CD4-positive, alpha-beta T cell treated with Interleukin-2 at 100 ng/mL for 4 hours (primary cell): ENCODE results near the gene PPP1R37.

Experiments
- DNase-seq: peaks from one replicate; pipeline ENCODE4 v3.0.0-alpha.2; 2020; ENCODE audit warnings: low spot score

Gene PPP1R37

DNA sequence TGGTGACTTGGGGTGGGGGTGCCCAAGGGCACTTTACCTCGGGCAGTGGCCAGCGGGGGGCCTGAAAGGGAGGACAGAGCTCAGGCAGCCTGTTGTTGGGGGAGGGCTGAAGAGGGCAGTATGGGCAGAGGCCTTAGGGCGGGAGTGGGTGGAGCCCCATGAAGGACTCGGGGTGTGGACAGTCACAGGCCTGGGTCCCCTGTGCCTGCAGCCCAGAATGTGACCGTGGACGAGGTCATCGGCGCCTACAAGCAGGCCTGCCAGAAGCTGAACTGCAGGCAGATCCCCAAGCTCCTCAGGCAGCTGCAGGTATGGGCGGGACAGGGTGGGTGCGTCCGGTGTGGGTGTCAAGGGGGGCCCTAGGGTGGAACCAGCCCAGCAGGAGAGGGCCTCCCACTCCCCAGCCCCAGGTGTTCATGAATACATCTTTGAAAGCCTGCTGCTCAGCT, 45.3 kb downstream of the PPP1R37 start:
- DNase-seq = no peak

GRCh38 chr19:45139286-45140143, 46.5 kb downstream of the PPP1R37 start:
- no peak for DNase-seq

DNA sequence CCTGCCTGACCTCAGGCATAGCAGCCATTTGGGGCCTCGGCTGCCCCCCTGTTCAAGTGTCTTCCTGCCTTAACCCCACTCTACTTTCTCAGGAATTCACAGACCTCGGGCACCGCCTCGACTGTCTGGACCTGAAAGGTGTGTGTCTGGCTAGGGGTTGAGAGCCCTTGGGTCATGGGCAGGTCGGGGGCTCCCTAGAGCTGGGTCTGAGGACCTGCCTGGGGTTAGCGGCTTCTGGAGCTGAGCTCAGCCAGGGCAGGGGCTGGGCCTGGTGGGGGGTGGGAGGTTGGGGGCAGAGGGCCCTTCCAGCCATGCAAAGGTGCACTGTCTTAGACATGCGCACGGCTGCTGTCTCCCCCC, 47.1 kb downstream of the PPP1R37 start:
- no peak for DNase-seq

DNA sequence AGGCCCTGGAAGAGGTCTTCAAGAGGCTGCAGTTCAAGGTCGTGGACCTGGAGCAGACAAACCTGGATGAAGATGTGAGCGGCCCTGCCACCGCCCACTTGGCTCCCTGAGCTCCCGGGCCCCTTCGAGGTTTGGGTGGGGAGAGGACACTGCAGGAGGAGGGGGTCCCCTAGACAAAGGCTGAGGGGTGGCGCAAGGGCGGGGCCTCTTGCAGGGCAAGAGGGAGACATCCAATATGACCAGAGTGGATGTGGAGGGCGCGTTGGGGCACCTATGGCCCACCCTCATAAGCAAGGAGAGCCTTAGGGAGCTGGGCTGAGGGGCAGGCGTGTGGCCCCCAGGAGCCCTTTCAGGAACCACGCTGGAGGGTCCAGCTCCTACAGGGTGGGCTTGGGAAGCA, 47.6 kb downstream of the PPP1R37 start:
- no peak for DNase-seq

- DNase-seq = no peak
Observed at GRCh38 chr19:45141203-45141900, 48.4 kb downstream of the PPP1R37 start.

- no peak for DNase-seq
Observed at GRCh38 chr19:45142016-45142725, 49.2 kb downstream of the PPP1R37 start.

DNA sequence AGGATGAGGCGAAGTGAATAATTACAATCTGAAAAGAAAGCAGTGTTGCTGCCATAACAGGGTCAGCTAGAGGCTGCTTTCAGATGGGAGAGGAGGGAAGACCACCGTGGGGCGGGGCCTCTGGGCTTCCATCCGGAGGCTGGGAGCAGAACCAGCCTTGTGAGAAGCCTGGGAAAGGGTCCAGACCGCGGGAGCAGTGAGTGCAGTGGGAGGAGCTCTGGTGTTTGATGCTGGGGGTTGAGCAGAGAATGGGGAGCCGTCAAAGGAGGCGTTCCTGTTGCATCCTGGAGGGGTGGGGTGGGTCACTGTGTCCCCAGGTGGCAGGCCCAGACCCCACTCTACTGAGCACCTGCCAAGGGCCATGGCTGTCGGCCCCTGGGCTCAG, 49.7 kb downstream of the PPP1R37 start:
- no peak for DNase-seq

DNA sequence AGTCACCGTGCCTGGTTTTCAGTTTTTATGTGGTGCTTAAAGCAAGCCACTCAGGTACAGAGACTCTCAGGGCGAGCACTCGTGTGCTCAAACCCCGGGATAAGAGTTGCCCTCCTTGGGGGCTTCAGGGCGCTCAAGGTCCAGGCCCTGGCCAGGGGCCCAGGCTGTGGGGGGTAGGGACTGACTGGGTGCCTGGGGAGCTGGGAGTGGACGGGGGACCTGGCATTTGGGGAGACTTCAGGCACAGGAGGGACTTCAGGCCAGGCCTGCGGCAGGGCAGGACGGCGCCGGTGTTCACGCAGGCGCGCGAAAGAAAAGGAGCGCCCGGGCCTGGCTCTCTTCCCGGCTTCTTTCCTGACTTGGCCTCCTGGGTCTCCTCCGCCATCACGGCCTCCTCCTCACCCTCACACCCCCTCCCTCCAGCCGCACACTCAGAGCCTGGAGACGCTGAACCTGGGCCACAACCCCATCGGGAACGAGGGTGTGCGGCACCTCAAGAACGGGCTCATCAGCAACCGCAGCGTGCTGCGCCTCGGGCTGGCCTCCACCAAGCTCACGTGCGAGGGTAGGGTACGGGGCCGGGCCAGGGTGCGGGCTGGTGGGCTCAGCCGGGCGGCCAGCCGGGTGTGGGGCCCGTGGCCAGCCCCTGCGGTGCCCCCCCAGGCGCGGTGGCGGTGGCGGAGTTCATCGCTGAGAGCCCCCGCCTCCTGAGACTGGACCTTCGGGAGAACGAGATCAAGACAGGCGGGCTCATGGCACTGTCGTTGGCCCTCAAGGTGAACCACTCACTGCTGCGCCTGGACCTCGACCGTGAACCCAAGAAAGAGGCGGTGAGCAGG, 51.7 kb downstream of the PPP1R37 start:
- DNase-seq = no peak

- no peak for DNase-seq
Observed at GRCh38 chr19:45145270-45146189, 52.6 kb downstream of the PPP1R37 start.

GRCh38 chr19:45146251-45146650, 53.3 kb downstream of the PPP1R37 start:
- DNase-seq = no peak

DNA sequence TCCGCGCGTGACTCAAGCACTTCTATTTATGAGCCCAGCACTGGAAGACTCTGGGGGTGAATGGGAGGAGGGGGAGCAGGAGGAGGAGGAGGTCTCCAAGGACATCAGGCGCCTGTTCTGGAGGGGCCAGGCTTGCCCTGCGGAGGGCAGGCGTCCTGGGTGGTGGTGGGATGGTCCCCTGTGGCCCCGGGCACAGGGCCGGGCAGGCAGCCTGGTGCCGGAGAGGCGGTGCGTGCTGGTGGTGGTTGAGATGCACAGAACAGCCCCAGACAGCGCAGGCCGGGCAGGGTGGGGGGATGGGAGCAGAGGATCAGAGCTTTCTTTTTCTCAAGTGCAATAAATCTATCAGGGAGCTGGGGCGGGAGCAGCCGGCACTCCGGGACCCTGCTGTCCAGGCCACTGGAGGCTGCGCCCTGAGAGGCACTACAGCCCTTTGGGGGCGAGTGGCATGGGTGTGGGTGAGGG, 53.8 kb downstream of the PPP1R37 start:
- DNase-seq = no peak

- no peak for DNase-seq
Observed at GRCh38 chr19:45147835-45148676, 55.1 kb downstream of the PPP1R37 start.

GRCh38 chr19:45149129-45149528, 56.1 kb downstream of the PPP1R37 start:
- no peak for DNase-seq

- no peak for DNase-seq
Observed at GRCh38 chr19:45150180-45150579, 57.2 kb downstream of the PPP1R37 start.

DNA sequence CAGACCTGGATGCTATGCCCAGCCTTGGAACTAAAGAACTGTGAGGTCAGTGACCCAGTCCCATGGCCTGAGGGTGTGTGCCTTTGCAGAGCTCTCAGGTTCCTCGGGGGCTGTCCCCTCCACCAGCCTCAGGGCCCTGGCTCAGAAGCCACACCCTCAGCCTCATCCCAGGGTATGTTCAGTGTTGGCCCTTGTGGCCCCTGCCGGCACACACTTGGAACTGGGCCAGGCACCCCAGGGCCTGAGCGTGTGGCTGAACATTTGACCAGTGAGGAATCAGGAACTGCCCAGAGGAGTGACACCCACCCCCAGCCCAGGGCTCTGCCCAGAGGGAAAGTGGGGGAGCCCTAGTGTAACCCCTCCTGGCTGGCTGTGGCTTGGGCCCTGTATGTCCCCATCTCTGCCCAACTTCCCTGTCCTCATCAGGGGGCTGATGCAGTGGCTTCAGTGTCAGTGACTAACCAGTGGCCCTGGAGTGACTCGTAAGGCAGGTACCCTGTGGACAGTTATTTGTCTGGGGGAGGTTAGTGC, 57.8 kb downstream of the PPP1R37 start:
- DNase-seq = no peak

DNA sequence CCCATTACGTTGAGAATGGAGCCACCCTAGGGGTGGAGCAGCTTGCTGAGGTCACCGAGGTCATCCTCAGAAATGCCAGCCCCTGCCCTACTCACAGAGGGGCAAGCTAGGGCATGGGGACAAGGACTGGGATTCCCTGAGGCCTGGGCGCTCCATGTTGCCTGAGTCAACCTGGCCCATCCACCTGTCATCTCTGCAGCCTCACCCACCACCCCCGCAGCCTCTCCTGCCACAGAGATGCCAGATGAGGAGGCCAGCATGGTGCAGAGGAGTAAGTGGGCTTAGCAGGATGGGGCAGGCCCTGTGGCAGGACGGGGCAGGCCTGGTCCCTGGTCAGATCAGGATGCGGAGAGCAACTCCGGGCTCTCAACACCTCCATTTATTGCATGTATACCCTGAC, 58.3 kb downstream of the PPP1R37 start:
- no peak for DNase-seq

- DNase-seq = no peak
Observed at GRCh38 chr19:45151821-45152503, 59.0 kb downstream of the PPP1R37 start.

DNA sequence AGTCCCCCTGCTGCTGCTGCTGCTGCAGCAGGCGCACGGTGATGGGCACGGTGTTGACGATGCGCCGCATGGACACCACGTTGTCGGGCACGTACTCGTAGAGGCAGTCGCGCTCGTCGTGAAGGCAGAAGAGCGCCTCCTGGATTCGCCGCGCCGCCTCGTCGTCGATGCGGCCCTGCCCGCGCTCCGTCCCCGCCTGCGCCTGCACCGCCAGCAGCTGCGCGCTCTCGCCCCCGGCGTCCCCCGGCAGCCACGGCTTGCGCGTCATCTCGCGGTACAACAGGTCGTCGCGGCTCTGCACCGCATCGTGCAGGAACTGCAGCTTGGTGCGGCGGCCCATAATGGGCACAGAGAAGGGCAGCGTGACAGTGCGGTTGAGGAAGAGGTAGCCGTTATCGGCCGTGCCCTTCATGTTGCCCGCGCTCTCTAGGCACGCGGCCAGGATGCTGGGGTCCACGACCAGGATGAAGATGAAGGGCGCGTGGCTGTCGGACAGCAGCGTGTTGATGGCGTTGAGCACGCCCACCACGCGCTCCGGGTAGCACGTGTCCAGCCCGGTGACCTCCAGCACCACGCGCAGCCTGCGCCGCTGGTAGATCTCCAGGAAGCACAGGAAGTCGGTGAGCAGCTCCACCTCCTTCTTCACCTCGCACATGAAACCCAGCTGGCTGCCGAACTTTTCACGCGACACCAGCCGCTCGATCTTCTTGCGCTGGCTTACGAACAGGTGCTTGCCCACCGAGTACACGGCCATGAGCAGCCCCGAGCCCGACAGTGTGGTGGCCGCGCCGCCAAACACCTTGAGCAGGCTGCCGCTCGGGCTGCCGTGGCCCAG, 59.7 kb downstream of the PPP1R37 start:
- peak; percentile 55 for DNase-seq
